Suprapubic skin (tissue), 3 donors: Measurements from ENCODE around the gene NAA80.

ENCODE experiments used
- EP300 ChIP-seq: sonication (generic); formaldehyde crosslinking; IDR thresholded peaks from one replicate; pipeline ENCODE4 v1.6.1; 2017; ENCODE audit warnings: antibody characterized with exemption
- TF ChIP-seq, protein P1 (sequence below), 2 donors: fragments of 200-600 bp in 1 of 2; fragments of 450-650 bp in 1 of 2; sonication (generic) in 1 of 2; IDR thresholded peaks; one replicate each; pipeline ENCODE4 v1.5.1; 2016 to 2019; ENCODE audit warnings: antibody characterized with exemption in 2 of 2, mild to moderate bottlenecking in 1 of 2, moderate library complexity in 1 of 2

DNA sequence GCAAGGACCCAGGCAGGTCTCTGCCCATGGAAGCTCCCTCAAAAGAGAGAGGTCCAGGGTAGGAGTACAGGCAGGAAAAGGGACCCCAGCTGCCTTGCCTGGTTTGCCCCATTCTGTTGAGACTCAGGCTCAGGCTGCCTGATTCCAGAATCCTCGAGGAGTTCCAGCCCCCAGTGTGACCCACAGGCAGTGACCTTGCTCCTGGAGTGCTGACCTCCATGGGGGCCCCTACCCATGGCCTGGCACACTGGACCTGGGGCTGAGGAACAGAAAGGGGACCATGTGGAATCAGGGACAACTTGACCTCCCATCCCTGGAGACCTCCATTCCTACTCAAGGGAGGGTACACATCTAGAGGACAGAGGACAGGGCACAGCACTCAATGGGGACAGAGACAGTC is 33.6 kb downstream of the NAA80 start:
- TF ChIP-seq, protein P1, sequence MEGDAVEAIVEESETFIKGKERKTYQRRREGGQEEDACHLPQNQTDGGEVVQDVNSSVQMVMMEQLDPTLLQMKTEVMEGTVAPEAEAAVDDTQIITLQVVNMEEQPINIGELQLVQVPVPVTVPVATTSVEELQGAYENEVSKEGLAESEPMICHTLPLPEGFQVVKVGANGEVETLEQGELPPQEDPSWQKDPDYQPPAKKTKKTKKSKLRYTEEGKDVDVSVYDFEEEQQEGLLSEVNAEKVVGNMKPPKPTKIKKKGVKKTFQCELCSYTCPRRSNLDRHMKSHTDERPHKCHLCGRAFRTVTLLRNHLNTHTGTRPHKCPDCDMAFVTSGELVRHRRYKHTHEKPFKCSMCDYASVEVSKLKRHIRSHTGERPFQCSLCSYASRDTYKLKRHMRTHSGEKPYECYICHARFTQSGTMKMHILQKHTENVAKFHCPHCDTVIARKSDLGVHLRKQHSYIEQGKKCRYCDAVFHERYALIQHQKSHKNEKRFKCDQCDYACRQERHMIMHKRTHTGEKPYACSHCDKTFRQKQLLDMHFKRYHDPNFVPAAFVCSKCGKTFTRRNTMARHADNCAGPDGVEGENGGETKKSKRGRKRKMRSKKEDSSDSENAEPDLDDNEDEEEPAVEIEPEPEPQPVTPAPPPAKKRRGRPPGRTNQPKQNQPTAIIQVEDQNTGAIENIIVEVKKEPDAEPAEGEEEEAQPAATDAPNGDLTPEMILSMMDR (IDR thresholded peaks at IDR 0.05): no peak
- TF ChIP-seq EP300: no peak
